NCI-H1694 (cell line): ENCODE measurements around the gene HNRNPH2.

Source experiments
- DNase-seq: peaks from one replicate; lab custom pipeline; 2025; lab: John Stamatoyannopoulos, UW

Gene HNRNPH2

DNA sequence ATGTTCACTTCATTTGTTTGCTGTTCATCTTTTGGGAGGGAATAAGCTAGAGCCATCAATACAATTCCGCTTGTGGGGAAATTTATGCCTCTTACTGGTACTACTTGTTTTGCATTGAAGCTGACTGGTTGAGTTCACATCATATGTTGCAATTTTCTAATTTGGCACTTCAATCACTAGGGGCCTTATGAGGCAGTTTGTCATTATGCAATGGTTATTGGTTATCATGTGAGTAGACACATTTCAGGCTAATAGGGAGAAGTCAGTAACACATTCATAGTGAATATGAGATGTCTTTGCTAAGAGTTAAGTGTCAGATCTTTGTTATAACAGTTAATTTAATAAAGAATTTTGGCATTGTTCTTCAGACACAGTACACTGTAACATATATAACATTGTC, 12.2 kb upstream of the HNRNPH2 start:
- DNase-seq: no peak

DNA sequence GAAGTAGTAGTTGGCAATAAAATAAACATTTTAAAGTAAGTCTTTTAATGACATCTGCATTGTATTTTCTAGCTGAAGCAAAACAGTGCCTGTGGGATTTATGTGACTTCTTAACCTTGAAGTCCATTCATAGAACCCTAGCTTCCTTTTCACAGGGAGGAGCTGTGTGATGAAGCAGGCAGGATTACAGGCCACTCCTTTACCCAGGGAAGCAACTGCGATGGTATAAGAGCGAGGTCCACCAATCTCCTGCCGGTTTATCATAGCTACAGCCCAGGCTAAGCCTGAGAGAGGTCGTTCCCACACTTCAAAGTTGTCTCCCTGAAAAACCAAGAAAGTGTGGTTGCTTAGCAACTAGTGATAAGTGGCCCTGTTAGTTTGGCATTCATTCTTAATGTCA, 10.2 kb upstream of the HNRNPH2 start:
- DNase-seq: no peak

GRCh38 chrX:101398694-101399093, 9.3 kb upstream of the HNRNPH2 start:
- no peak for DNase-seq

DNA sequence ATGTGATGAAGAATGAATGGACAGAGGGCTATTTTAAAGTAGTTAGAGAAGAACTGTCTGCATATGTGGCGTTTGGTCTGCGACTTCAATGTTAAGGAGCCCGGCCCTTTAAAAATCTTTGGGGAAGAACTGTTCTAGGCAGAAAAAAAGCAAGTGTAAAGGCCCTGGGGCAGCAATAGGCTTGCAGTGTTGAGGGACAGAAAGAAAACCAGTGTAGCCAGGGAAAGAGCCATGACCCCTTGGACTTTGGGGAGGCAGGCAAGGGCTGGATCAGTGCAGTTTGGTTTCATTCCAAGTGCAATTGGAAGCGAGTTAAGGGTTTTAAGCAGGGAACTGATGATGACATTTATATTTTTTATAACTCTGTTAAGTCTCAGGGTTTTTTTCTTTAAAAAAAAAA, 8.2 kb upstream of the HNRNPH2 start:
- DNase-seq: no peak

DNA sequence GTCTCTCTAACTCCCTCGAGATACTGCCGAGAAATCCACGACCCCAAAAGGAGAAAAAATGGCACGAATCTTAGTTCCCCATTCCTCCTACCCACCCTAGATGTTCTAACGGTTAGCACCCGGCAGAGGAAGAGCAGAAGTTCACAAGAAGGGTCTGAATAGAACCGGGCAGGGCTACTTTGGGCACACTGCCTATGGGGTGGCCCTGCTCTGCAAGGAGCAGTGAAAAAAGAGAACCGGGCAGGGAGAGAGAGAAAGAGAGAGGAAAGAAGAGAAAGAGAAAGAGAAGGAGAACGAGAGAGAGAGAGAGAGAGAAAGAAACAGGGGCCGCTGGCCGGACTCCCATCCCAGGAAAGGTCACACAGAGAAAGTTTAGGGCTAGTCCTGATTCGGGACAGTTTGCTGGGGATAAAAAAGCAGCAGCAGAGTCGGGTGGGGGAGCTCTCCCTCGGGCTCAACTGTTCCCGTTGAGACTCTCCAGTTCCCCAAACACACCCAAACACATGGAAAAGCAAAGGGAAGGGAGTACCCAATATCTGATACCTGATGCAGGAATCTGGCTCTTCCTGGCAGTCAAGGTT, 765 bp upstream of the HNRNPH2 start:
- no peak for DNase-seq

DNA sequence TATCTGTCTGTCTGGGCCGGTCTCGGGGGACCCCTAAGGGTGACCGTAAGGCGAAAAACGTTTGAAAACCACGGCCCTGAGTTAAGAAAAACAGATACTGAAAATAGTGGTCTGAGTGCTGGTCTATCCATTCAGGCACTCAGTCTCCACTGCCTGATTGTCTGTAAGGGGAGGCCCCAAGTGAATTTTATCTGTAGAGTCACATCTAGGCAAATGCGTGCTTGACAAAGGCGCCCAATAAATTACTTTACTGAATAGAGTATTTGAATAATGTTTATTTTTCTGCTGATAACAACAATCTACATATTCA, 465 bp downstream of the HNRNPH2 start:
- DNase-seq: no peak

GRCh38 chrX:101409043-101409442, 1.0 kb downstream of the HNRNPH2 start:
- no peak for DNase-seq

DNA sequence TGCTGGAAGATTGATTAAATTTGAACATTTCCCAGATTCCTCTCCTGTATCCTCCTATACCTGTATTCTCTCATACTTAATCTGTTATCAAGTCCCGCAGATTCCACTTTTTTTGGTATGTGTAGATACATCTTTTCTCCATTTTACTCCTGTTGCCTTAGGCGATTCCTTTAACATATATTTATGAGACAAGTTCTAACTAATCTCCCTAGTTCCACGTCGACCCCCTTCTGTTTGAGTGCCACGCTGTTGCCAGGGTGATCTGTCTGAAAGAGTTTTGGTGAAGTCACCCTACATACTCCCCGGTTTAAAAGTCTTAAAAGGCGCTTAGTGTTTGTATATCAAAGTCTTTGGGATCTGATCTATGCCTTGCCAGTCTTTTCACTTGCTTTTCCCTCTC, 2.4 kb downstream of the HNRNPH2 start:
- no peak for DNase-seq

DNA sequence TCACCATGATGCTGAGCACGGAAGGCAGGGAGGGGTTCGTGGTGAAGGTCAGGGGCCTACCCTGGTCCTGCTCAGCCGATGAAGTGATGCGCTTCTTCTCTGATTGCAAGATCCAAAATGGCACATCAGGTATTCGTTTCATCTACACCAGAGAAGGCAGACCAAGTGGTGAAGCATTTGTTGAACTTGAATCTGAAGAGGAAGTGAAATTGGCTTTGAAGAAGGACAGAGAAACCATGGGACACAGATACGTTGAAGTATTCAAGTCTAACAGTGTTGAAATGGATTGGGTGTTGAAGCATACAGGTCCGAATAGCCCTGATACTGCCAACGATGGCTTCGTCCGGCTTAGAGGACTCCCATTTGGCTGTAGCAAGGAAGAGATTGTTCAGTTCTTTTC, 4.0 kb downstream of the HNRNPH2 start:
- DNase-seq: no peak

DNA sequence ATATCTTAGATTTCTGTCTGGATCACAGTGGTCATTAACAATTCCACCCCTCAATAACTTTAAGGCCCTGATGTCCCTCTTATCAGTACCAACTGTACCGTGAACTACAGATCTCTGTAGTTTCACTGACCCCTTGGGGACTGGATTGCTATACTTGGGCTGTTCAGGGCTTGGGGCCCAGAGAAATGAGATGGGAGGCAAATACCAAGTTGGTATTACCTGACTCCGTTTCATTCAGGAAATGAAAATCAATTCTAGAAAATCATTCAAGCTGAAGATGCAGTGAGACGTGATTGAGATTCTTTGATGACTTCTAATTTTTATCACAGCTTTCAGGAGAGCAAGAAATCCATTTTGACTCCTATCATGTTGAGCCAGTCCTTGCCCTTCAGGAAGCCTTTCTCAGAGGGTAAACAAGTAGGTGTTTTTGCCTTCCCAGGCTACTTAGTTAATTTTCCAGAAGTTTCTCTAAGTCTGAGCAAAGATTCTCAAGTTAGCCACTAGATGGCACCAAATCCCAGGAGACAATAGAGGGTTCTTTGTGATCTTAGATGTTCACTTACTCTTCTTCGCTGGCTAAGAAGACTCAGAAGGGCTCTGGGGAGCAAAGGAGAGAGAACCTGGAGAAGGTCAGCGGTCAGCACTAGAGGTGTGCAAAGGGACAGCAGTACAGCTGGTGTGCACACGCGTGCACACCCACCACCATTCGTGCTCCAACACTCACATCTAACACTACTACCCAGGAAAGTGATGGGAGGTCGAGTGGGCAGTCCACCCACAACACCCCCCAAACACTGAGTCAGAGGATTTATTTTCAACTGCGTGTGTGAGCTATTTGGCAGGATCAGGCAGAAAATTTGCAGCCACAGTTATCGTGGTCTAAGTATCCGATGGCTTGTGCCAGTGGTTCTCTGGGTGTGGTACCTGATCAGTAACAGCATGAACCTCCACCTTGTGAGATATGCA, 7.4 kb downstream of the HNRNPH2 start:
- peak; percentile 46 for DNase-seq

GRCh38 chrX:101416691-101417090, 8.7 kb downstream of the HNRNPH2 start:
- no peak for DNase-seq

GRCh38 chrX:101417190-101417589, 9.2 kb downstream of the HNRNPH2 start:
- no peak for DNase-seq

DNA sequence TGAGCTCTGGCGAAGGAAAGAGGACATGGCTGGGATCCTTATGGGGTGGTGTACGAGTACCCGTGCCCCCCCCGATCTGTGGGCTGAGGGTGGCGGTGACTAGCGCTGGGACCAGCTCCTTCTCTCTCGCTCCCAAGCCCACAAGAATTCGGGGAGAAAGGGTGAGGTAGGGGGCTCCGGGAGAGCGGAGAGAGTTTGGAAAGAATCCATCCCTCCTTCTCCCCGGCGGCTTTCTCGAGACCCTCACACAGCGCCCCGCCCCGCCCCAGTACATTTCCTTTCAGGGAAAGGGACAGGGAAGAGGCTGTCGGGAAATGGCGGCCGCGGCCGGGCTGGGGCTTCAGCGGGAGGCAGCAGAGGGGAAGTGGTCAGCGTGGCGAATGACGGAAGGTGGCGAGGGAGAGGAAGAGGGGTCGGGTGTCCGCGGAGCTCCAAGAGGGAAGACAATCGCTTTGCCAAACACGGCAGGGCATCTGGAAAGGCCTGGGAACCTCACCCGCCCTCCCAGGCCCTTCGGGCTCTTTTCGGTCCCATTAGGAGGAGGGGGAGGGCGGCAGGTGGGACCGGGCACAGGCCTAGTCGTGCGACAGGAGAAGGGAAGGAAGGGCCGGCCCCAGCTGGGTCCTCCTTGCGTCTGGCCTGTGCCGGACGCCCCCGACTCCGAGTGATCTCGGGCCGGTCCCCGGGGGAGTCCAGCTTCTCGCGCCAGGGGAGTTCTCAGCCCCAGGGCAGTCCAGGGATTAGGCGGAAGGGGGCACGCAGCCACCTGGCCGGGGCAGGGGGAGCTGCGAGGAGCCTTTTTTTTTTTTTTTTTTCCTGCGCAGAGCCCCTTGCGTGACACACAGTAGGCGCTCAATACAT, 10.2 kb downstream of the HNRNPH2 start:
- peak; percentile 14 for DNase-seq

GRCh38 chrX:101419489-101419888, 11.5 kb downstream of the HNRNPH2 start:
- DNase-seq: no peak

GRCh38 chrX:101427954-101428353, 19.9 kb downstream of the HNRNPH2 start:
- no peak for DNase-seq

GRCh38 chrX:101429934-101430333, 21.9 kb downstream of the HNRNPH2 start:
- no peak for DNase-seq

GRCh38 chrX:101430457-101431078, 22.5 kb downstream of the HNRNPH2 start:
- DNase-seq: no peak

DNA sequence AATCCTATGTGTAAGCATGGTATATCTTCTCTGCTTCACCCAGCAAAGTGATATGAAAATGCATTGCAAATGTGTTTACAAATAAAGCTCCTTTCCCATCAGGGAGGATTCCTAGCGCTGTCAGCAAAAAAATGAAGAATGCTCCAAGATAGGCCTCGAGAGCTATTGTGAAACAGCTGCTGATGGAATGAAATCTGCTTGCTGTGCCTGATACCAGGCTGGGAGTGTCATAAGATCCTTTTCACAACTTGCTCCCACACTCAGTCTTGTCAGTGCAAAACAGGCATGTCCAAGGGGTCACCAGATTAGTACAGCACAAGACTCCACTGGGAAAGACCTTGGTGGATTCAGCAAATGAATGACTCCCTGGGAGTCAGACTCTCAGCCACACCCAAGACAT, 34.1 kb downstream of the HNRNPH2 start:
- DNase-seq: no peak

- DNase-seq: no peak
These were observed 41.3 kb downstream of the HNRNPH2 start for GRCh38 chrX:101449279-101449678.

- DNase-seq: no peak
These were observed 42.1 kb downstream of the HNRNPH2 start for GRCh38 chrX:101450085-101450484.

DNA sequence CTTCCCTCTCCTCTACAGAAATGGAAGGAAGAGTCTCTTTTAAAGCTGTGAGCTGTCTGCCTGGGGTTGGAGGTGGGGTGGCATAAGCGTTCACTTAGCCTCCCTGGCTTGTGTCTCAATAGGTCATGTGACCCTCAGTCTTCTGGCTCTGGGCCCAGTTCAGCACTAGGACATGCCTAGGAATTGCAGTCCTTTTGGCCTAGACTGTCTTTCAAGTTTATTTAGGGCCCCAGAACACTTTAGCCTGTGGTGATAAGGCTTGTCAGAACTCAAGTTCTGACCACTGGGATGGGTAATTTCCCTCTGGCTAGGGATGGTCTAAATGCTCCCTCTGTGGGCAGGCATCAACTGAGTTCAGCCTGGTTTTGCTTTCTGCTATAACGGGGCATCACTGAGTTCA, 42.9 kb downstream of the HNRNPH2 start:
- no peak for DNase-seq

DNA sequence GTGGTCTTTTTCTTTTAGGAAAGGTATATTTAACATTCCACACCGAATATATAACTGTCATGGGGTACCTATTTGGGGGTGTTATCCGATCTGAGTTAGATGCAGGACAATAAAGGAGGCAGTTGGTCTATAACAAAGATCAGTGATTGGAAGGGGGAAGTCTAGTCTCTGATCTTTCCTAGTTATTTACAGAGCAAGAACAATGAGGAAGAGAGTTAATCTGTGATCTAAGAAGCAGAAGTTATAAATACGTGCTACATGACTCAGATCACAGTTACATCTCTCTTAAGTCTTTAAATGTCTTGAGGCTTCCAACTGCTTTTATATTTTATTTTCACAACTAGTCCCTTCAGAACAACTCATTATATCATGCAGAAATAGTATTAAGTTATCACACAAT, 44.0 kb downstream of the HNRNPH2 start:
- no peak for DNase-seq
